ENCODE results near the gene RNF17. TPM values are rescaled to one million over a fixed set of nuclear protein-coding genes. Genes with fewer than 3 reads are reported as not detected.
"Not testable (repeated sequence)": the region's sequence is repeated elsewhere in the genome, so short reads cannot be mapped to it uniquely, and the experiment has no call there.

RNF17 gene
- under 1 TPM in 2 of 8 experiments, not detected in 6; 0.05 to 0.87 TPM for total RNA-seq

GRCh38 chr13:24763596-24764275, at the start of gene RNF17:
TSS of gene RNF17 (plus strand) at chr13:24764169. CDS start at chr13:24764204, 35 bp downstream.
- no peak within 1 kb of the TSS for H3K4me3 ChIP-seq
- in situ Hi-C loops (cut with MboI; ENCODE audit: low pct_unique_long_range_greater_than_20kb in 2 of 9, low sequenced_read_pairs in 9 of 9, unreplicated experiment in 9 of 9): no loop called here
- H3K4me1 ChIP-seq (replicated peaks in 1 of 2): no peaks in the 10 kb centered on the region
- WGBS, 10 experiments: 31 to 100% (median 91%) methylated on average over 2 to 12 of the region's 28 CpGs; no CpG with 5 or more reads in 3 of the 10 experiments
- H3K27ac ChIP-seq: no peak within 1 kb of the TSS
- no peak for ATAC-seq (replicated peaks in 6 of 8)

- no peak overlapping the region for H3K27ac ChIP-seq
- ATAC-seq (replicated peaks in 6 of 8): no peak
- in situ Hi-C loops (cut with MboI; ENCODE audit: low pct_unique_long_range_greater_than_20kb in 2 of 9, low sequenced_read_pairs in 9 of 9, unreplicated experiment in 9 of 9): no loop called here
- WGBS, 10 experiments: 11 to 90% (median 41%) methylated on average over 2 to 5 of the region's 5 CpGs; no CpG with 5 or more reads in 5 of the 10 experiments
- no peak overlapping the region for H3K4me3 ChIP-seq
- no peaks in the 10 kb centered on the region for H3K4me1 ChIP-seq (replicated peaks in 1 of 2)
Observed at GRCh38 chr13:24716011-24716410, 48.0 kb upstream of the RNF17 start.

- 33 to 43% (median 37%) methylated on average over 2 to 7 of the region's 7 CpGs; no CpG with 5 or more reads in 6 of the 10 experiments for WGBS, 10 experiments
- ATAC-seq (replicated peaks in 6 of 8): no peak
- in situ Hi-C loops (cut with MboI; ENCODE audit: low pct_unique_long_range_greater_than_20kb in 2 of 9, low sequenced_read_pairs in 9 of 9, unreplicated experiment in 9 of 9): no loop called here
- no peak overlapping the region for H3K4me3 ChIP-seq
- H3K4me1 ChIP-seq (replicated peaks in 1 of 2): no peaks in the 10 kb centered on the region
- no peak overlapping the region for H3K27ac ChIP-seq
Observed at GRCh38 chr13:24716446-24716845, 47.5 kb upstream of the RNF17 start.

- in situ Hi-C loops (cut with MboI; ENCODE audit: low pct_unique_long_range_greater_than_20kb in 2 of 9, low sequenced_read_pairs in 9 of 9, unreplicated experiment in 9 of 9): no loop called here
- Histone ChIP-seq H3K27ac (no peak overlapping the region), H3K4me3 (no peak overlapping the region), H3K4me1 (replicated peaks in 1 of 2) (no peaks in the 10 kb centered on the region)
- 40 to 100% (median 68%) methylated on average over 1 to 4 of the region's 4 CpGs; no CpG with 5 or more reads in 4 of the 10 experiments for WGBS, 10 experiments
- ATAC-seq (replicated peaks in 6 of 8): no peak
Observed at GRCh38 chr13:24717217-24717616, 46.8 kb upstream of the RNF17 start.

GRCh38 chr13:24718192-24718965, 45.6 kb upstream of the RNF17 start:
- no peak for ATAC-seq (replicated peaks in 6 of 8)
- in situ Hi-C loops (cut with MboI; ENCODE audit: low pct_unique_long_range_greater_than_20kb in 2 of 9, low sequenced_read_pairs in 9 of 9, unreplicated experiment in 9 of 9): no loop called here
- no peaks in the 10 kb centered on the region for H3K4me1 ChIP-seq (replicated peaks in 1 of 2)

GRCh38 chr13:24719139-24719538, 44.8 kb upstream of the RNF17 start:
- WGBS, 10 experiments: 10 to 100% (median 74%) methylated on average over 1 to 9 of the region's 12 CpGs; no CpG with 5 or more reads in 3 of the 10 experiments
- H3K4me1 ChIP-seq (replicated peaks in 1 of 2): no peaks in the 10 kb centered on the region
- in situ Hi-C loops (cut with MboI; ENCODE audit: low pct_unique_long_range_greater_than_20kb in 2 of 9, low sequenced_read_pairs in 9 of 9, unreplicated experiment in 9 of 9): no loop called here
- ATAC-seq (replicated peaks in 6 of 8): no peak
- no peak overlapping the region for H3K27ac ChIP-seq
- no peak overlapping the region for H3K4me3 ChIP-seq

More at GRCh38 chr13:24718192-24718965, 45.6 kb upstream of the RNF17 start:
- Histone ChIP-seq H3K27ac (no peak overlapping the region), H3K4me3 (no peak overlapping the region)
- WGBS, 10 experiments: 0 to 100% (median 67%) methylated on average over 1 to 17 of the region's 40 CpGs; no CpG with 5 or more reads in 2 of the 10 experiments

GRCh38 chr13:24723206-24723605, 40.8 kb upstream of the RNF17 start:
- in situ Hi-C loops (cut with MboI; ENCODE audit: low pct_unique_long_range_greater_than_20kb in 2 of 9, low sequenced_read_pairs in 9 of 9, unreplicated experiment in 9 of 9): no loop called here
- Histone ChIP-seq H3K4me3 (no peak overlapping the region), H3K27ac (no peak overlapping the region), H3K4me1 (replicated peaks in 1 of 2) (no peaks in the 10 kb centered on the region)
- WGBS, 10 experiments: 0 to 100% (median 66%) methylated on average over 1 to 7 of the region's 12 CpGs; no CpG with 5 or more reads in 3 of the 10 experiments
- no peak for ATAC-seq (replicated peaks in 6 of 8)

- no peak overlapping the region for H3K4me3 ChIP-seq
- H3K27ac ChIP-seq: no peak overlapping the region
- H3K4me1 ChIP-seq (replicated peaks in 1 of 2): no peaks in the 10 kb centered on the region
- in situ Hi-C loops (cut with MboI; ENCODE audit: low pct_unique_long_range_greater_than_20kb in 2 of 9, low sequenced_read_pairs in 9 of 9, unreplicated experiment in 9 of 9): loop anchor here in 1 of 9 experiments (25.0 kb wide), 1 partner anchor 263 kb away; no protein-coding TSS in a partner anchor
- ATAC-seq (replicated peaks in 6 of 8): no peak
- WGBS, 10 experiments: 0 to 100% (median 77%) methylated on average over 1 to 2 of the region's 2 CpGs; no CpG with 5 or more reads in 2 of the 10 experiments
Observed at GRCh38 chr13:24724714-24725113, 39.3 kb upstream of the RNF17 start.

- Histone ChIP-seq H3K4me3 (no peak overlapping the region), H3K4me1 (replicated peaks in 1 of 2) (no peaks in the 10 kb centered on the region), H3K27ac (no peak overlapping the region)
- ATAC-seq (replicated peaks in 6 of 8): no peak
- 10 to 100% (median 80%) methylated on average over 1 to 5 of the region's 5 CpGs; no CpG with 5 or more reads in 1 of the 10 experiments for WGBS, 10 experiments
- in situ Hi-C loops (cut with MboI; ENCODE audit: low pct_unique_long_range_greater_than_20kb in 2 of 9, low sequenced_read_pairs in 9 of 9, unreplicated experiment in 9 of 9): loop anchor here in 1 of 9 experiments (25.0 kb wide), 1 partner anchor 262 kb away; no protein-coding TSS in a partner anchor
Observed at GRCh38 chr13:24725379-24725778, 38.6 kb upstream of the RNF17 start.

- WGBS, 10 experiments: 42 to 100% (median 61%) methylated on average over 2 to 20 of the region's 24 CpGs; no CpG with 5 or more reads in 1 of the 10 experiments
- peak; percentile 43 to 100 (median 78) for ATAC-seq (replicated peaks in 6 of 8)
- no peaks in the 10 kb centered on the region for H3K4me1 ChIP-seq (replicated peaks in 1 of 2)
- H3K4me3 ChIP-seq: no peak overlapping the region
- in situ Hi-C loops (cut with MboI; ENCODE audit: low pct_unique_long_range_greater_than_20kb in 2 of 9, low sequenced_read_pairs in 9 of 9, unreplicated experiment in 9 of 9): loop anchor here in 1 of 9 experiments (25.0 kb wide), 1 partner anchor 259 kb away; no protein-coding TSS in a partner anchor
- no peak overlapping the region for H3K27ac ChIP-seq
Observed at GRCh38 chr13:24727731-24728601, 36.0 kb upstream of the RNF17 start.

GRCh38 chr13:24730873-24731567, 32.9 kb upstream of the RNF17 start:
- 33 to 100% (median 93%) methylated on average over 1 to 4 of the region's 4 CpGs; no CpG with 5 or more reads in 4 of the 10 experiments for WGBS, 10 experiments
- in situ Hi-C loops (cut with MboI; ENCODE audit: low pct_unique_long_range_greater_than_20kb in 2 of 9, low sequenced_read_pairs in 9 of 9, unreplicated experiment in 9 of 9): loop anchor here in 1 of 9 experiments (25.0 kb wide), 1 partner anchor 256 kb away; no protein-coding TSS in a partner anchor
- H3K4me1 ChIP-seq (replicated peaks in 1 of 2); H3K27ac ChIP-seq; H3K4me3 ChIP-seq: not testable (repeated sequence)
- ATAC-seq (replicated peaks in 6 of 8): peak in 2 of 8 experiments; percentile 51 to 56

GRCh38 chr13:24734950-24735349, 29.0 kb upstream of the RNF17 start:
- in situ Hi-C loops (cut with MboI; ENCODE audit: low pct_unique_long_range_greater_than_20kb in 2 of 9, low sequenced_read_pairs in 9 of 9, unreplicated experiment in 9 of 9): loop anchor here in 1 of 9 experiments (25.0 kb wide), 1 partner anchor 252 kb away; no protein-coding TSS in a partner anchor
- WGBS, 10 experiments: 7 to 83% (median 80%) methylated on average over 1 to 4 of the region's 4 CpGs; no CpG with 5 or more reads in 3 of the 10 experiments

More at GRCh38 chr13:24734950-24735349, 29.0 kb upstream of the RNF17 start:
- Histone ChIP-seq H3K4me3 (no peak overlapping the region), H3K4me1 (replicated peaks in 1 of 2) (no peaks in the 10 kb centered on the region), H3K27ac (no peak overlapping the region)
- no peak for ATAC-seq (replicated peaks in 6 of 8)

Data from motor neuron (in vitro differentiated cells).